Measurements from ENCODE around the gene GNA12. TPM values are rescaled to one million over a fixed set of nuclear protein-coding genes. Genes with fewer than 3 reads are reported as not detected.

Gene GNA12
- total and polyA plus RNA-seq, 4 donors = 21.4 to 56.6 (median 42.3) TPM

GRCh38 chr7:2812114-2812487, 32.0 kb downstream of the GNA12 start:
- Histone ChIP-seq H3K9me3 (ENCODE audit: control insufficient read depth, low read length) (no peaks in the 10 kb centered on the region), H3K4me1 (ENCODE audit: control insufficient read depth in 1 of 2, insufficient read depth in 2 of 2, low read length in 2 of 2) (no peaks in the 10 kb centered on the region), H3K27ac (ENCODE audit: low read depth in 1 of 2, low read length in 2 of 2) (no peak overlapping the region), H3K27me3 (ENCODE audit: control insufficient read depth in 1 of 2, insufficient read depth in 2 of 2, low read length in 1 of 2) (no peaks in the 10 kb centered on the region), H3K36me3 (ENCODE audit: control insufficient read depth in 1 of 2, insufficient read depth in 2 of 2, low read length in 1 of 2) (no peaks in the 10 kb centered on the region), H3K4me3 (ENCODE audit: low read length in 2 of 2) (peak overlapping the region in 1 of 2 donors; percentile 19)
- ATAC-seq (ENCODE audit: low FRiP score) (peak; percentile 39), DNase-seq (peak in 1 of 2 donors; percentile 41)
- 10 to 14% methylated on average over 7 of the region's 7 CpGs for WGBS, 2 donors
- intact Hi-C loops (cut with DNase I) = no loop called here

DNA sequence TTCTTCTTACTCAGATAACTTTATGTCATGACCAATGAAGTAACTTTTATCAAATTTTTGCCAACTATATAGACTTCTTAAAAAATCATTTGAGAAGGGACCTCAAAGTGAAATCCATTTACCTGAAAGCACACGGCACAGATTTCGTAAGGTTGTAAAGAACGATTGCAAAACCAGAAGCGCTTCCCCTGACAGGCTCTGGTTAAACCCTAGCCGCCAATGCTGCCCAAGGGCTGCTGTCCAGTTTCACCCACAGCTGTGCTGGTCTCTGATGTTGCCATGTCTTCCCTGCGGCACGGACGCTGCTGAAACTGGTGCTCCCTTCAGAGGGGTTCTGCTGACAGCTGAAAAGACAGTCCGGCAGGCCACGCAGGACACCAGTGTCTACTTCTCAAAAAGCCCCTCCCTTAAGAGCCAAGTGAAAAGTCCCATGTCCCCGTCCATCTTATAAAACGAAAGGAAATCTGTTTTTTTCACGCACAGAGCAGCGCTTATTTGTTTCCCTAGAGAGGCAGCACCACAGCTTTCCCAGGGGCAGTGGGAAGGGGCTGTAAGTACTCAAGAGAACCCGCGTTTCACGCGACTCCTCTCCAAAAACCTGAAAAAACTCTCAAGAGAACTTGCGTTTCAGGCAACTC, 32.5 kb downstream of the GNA12 start:
- intact Hi-C loops (cut with DNase I) = no loop called here
- peak in 1 of 2 donors; percentile 64 for DNase-seq
- WGBS, 2 donors = 28 to 32% methylated on average over 19 of the region's 19 CpGs

DNA sequence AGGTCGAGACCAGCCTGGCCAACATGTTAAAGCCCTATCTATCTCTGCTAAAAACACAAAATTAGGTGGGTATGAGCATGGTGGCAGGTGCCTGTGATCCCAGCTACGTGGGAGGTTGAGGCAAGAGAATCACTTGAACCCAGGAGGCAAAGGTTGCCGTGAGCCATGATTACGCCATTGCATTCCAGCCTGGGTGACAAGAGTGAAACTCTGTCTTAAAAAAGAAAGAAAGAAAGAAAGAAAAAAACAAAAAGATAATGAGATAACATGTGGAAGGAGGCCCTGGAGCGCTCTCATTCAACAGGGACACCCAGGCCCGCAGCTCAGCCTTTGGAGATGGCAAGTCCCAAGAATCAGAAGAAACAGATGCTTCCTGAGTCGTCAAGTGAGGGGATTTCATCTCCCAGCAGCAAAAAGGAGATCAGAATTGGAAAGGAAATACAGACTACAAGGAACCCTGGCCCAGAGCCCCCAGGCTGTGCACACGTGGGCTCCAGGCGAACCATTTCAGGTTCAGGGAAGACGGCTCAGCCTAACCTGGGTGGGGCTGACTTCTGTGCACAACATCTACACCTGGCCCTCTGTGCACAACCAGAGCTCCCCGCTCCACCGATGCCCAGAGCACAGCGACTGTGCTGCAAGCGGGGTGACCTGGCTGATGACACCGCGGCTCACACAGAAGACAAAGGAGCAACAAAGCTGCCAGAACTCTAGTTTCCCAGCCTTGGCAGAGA, 33.3 kb downstream of the GNA12 start:
- Histone ChIP-seq H3K27ac (ENCODE audit: low read depth in 1 of 2, low read length in 2 of 2) (no peak overlapping the region), H3K27me3 (ENCODE audit: control insufficient read depth in 1 of 2, insufficient read depth in 2 of 2, low read length in 1 of 2) (no peaks in the 10 kb centered on the region), H3K9me3 (ENCODE audit: control insufficient read depth, low read length) (no peaks in the 10 kb centered on the region), H3K4me3 (ENCODE audit: low read length in 2 of 2) (no peak overlapping the region), H3K4me1 (ENCODE audit: control insufficient read depth in 1 of 2, insufficient read depth in 2 of 2, low read length in 2 of 2) (no peaks in the 10 kb centered on the region), H3K36me3 (ENCODE audit: control insufficient read depth in 1 of 2, insufficient read depth in 2 of 2, low read length in 1 of 2) (no peaks in the 10 kb centered on the region)
- 85 to 90% methylated on average over 16 of the region's 16 CpGs for WGBS, 2 donors
- DNase-seq = peak in 1 of 2 donors; percentile 39
- ATAC-seq (ENCODE audit: low FRiP score) = no peak
- intact Hi-C loops (cut with DNase I) = no loop called here

More for the DNA sequence above, 32.5 kb downstream of the GNA12 start:
- no peaks in the 10 kb centered on the region for H3K27me3 ChIP-seq (ENCODE audit: control insufficient read depth in 1 of 2, insufficient read depth in 2 of 2, low read length in 1 of 2)
- no peaks in the 10 kb centered on the region for H3K36me3 ChIP-seq (ENCODE audit: control insufficient read depth in 1 of 2, insufficient read depth in 2 of 2, low read length in 1 of 2)
- H3K4me3 ChIP-seq (ENCODE audit: low read length in 2 of 2) = peak overlapping the region in 1 of 2 donors; percentile 19
- ATAC-seq (ENCODE audit: low FRiP score) = no peak
- no peaks in the 10 kb centered on the region for H3K9me3 ChIP-seq (ENCODE audit: control insufficient read depth, low read length)
- peak overlapping the region in 1 of 2 donors; percentile 39 for H3K27ac ChIP-seq (ENCODE audit: low read depth in 1 of 2, low read length in 2 of 2)
- no peaks in the 10 kb centered on the region for H3K4me1 ChIP-seq (ENCODE audit: control insufficient read depth in 1 of 2, insufficient read depth in 2 of 2, low read length in 2 of 2)

DNA sequence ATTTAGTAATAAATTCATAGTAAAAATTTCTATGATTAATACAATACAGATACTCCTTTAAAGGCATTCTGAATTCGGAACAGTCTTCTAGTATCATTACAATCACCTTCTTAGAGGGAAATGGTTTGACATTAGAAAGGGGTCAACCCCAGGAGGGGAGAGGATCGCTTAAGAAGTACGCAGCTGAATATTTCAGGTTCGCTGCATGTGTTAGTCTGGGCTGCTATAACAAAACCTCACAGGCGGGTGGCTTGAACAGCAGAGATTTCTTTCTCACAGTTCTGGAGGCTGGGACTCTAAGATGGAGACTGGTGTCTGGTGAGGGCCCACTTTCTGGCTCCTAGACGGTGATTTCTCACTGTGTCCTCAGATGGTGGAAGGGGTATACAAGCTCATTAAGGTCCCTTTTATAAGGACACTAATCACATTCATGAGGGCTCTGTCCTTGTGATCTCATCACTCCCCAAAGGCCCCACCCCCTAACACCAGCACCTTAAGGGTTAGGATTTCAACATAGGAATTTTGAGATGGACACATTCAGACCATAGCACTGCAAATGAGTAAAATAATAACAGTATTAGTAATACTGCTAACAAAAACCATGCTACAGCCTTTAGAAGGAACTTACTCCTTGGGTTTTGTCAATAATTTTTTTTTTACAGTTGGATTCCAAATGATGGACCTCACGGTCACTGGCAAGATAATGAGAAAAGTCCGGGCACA, 34.0 kb downstream of the GNA12 start:
- intact Hi-C loops (cut with DNase I) = no loop called here
- H3K27ac ChIP-seq (ENCODE audit: low read depth in 1 of 2, low read length in 2 of 2) = no peak overlapping the region
- ATAC-seq (ENCODE audit: low FRiP score) (no peak), DNase-seq (peak in 1 of 2 donors; percentile 2)
- no peaks in the 10 kb centered on the region for H3K4me1 ChIP-seq (ENCODE audit: control insufficient read depth in 1 of 2, insufficient read depth in 2 of 2, low read length in 2 of 2)
- H3K9me3 ChIP-seq (ENCODE audit: control insufficient read depth, low read length) = no peaks in the 10 kb centered on the region
- H3K4me3 ChIP-seq (ENCODE audit: low read length in 2 of 2) = no peak overlapping the region
- 97 to 98% methylated on average over 8 of the region's 8 CpGs for WGBS, 2 donors
- no peaks in the 10 kb centered on the region for H3K36me3 ChIP-seq (ENCODE audit: control insufficient read depth in 1 of 2, insufficient read depth in 2 of 2, low read length in 1 of 2)
- no peaks in the 10 kb centered on the region for H3K27me3 ChIP-seq (ENCODE audit: control insufficient read depth in 1 of 2, insufficient read depth in 2 of 2, low read length in 1 of 2)

DNA sequence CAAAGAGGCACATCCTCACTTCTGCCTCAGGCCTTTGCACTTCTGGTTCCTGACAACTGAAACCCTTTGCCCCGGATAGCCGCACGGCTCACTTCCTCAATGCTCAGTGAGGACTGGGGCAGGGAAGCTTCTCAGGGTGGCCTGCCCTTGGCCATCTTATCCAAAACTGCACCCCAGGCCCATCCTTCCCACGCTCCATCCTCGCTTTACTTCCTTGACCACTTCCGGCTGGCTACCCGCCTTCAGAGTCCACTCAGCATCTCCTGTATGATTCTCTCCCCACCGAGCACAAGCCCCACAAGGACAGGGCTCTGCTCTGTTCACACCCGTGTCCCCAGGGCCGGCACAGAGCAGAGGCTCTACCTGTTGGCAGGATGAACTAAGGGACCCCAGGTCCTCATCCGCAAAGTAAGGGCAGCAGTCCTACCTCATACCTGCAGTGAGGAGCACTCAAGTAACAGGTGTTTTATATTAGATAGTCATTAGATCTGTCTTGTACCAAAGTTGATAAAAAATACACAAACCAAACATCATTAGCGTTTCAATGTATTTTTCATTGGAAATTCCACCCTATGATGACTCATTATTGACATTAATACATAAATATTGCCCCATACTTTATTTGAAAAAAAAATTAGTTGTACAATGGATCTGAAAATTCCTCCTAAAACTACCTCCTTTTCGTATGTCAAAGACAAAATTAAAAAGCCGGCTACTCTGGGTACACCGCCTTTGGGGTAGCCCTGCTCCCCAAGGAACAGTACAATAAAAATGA, 35.0 kb downstream of the GNA12 start:
- Histone ChIP-seq H3K36me3 (ENCODE audit: control insufficient read depth in 1 of 2, insufficient read depth in 2 of 2, low read length in 1 of 2) (no peaks in the 10 kb centered on the region), H3K27ac (ENCODE audit: low read depth in 1 of 2, low read length in 2 of 2) (no peak overlapping the region), H3K27me3 (ENCODE audit: control insufficient read depth in 1 of 2, insufficient read depth in 2 of 2, low read length in 1 of 2) (no peaks in the 10 kb centered on the region), H3K9me3 (ENCODE audit: control insufficient read depth, low read length) (no peaks in the 10 kb centered on the region), H3K4me1 (ENCODE audit: control insufficient read depth in 1 of 2, insufficient read depth in 2 of 2, low read length in 2 of 2) (no peaks in the 10 kb centered on the region), H3K4me3 (ENCODE audit: low read length in 2 of 2) (no peak overlapping the region)
- DNase-seq (peak in 1 of 2 donors; percentile 68), ATAC-seq (ENCODE audit: low FRiP score) (no peak)
- WGBS, 2 donors = 91 to 95% methylated on average over 15 of the region's 15 CpGs
- intact Hi-C loops (cut with DNase I) = no loop called here

DNA sequence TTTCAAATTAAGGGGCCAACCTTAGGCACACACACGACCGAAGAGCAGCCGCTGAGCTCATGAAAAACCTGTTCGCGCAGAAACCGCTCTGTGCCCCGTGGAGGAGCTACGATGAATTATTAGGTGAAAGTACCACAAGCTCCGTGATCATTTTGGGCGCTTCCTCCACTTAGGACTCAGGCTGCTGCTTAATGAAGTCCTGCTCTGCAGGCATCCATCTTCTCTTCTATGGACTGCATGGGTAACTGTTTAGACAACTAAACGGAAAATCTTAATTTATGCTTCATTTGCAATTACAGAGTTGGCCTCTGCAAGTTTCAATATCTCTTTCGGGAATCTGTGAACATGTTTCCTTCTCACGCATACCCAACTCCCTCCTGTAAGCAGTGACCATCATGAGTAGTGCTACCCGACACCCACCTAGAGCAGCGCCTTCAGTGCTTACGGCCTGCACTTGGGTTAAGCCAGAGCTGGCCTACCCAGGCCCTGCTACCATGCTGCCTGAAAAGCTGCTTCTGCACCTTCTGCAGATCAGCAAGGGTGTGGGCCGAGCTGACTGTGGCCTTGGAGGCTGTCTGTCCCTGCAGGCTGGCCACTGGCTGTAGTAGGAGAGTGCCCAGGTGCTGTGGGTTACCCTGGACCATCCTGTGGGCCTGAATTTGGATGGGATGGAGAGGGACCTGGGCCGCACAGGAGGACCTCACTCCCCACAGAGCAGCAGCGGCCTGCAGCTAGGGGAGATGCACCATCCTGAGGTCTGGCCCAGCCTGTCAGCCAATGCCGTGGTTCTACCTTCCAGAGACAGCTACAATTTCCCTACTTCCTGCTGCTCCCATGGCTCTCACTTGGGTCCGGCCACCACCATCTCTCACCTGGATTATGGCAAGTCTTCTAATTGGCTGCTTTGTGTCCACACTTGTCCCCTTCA, 36.0 kb downstream of the GNA12 start:
- intact Hi-C loops (cut with DNase I) = no loop called here
- 95% methylated on average over 21 of the region's 21 CpGs for WGBS, 2 donors
- H3K4me3 ChIP-seq (ENCODE audit: low read length in 2 of 2) = no peak overlapping the region

DNA sequence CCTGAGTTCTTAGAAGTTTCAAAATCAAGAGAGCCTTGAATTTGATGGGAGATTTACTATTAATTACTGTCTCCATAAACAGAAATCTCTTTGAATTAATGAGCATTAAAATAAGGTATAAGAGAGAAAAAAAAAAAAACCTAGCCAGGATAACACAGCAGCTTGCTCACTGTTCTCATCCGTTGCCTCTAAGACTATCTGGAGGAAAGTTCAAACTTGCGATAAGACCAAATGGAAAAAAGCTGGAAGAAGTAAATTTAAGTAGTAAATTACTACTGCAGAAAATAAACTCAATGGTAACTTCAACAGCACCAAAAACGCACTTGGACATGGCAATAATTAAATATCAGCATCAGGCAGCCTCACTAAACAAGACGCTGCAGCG, 36.7 kb downstream of the GNA12 start:
- no peaks in the 10 kb centered on the region for H3K9me3 ChIP-seq (ENCODE audit: control insufficient read depth, low read length)
- H3K27me3 ChIP-seq (ENCODE audit: control insufficient read depth in 1 of 2, insufficient read depth in 2 of 2, low read length in 1 of 2) = no peaks in the 10 kb centered on the region
- DNase-seq (no peak), ATAC-seq (ENCODE audit: low FRiP score) (no peak)
- 97% methylated on average over 5 of the region's 5 CpGs for WGBS, 2 donors
- H3K4me3 ChIP-seq (ENCODE audit: low read length in 2 of 2) = no peak overlapping the region
- H3K4me1 ChIP-seq (ENCODE audit: control insufficient read depth in 1 of 2, insufficient read depth in 2 of 2, low read length in 2 of 2) = peaks cover 0 to 3% of the 10 kb centered on the region in 2 donors
- no peak overlapping the region for H3K27ac ChIP-seq (ENCODE audit: low read depth in 1 of 2, low read length in 2 of 2)
- intact Hi-C loops (cut with DNase I) = no loop called here
- no peaks in the 10 kb centered on the region for H3K36me3 ChIP-seq (ENCODE audit: control insufficient read depth in 1 of 2, insufficient read depth in 2 of 2, low read length in 1 of 2)

More for the DNA sequence above, 36.0 kb downstream of the GNA12 start:
- Histone ChIP-seq H3K27ac (ENCODE audit: low read depth in 1 of 2, low read length in 2 of 2) (no peak overlapping the region), H3K36me3 (ENCODE audit: control insufficient read depth in 1 of 2, insufficient read depth in 2 of 2, low read length in 1 of 2) (no peaks in the 10 kb centered on the region), H3K9me3 (ENCODE audit: control insufficient read depth, low read length) (no peaks in the 10 kb centered on the region), H3K4me1 (ENCODE audit: control insufficient read depth in 1 of 2, insufficient read depth in 2 of 2, low read length in 2 of 2) (peaks cover 0 to 3% of the 10 kb centered on the region in 2 donors), H3K27me3 (ENCODE audit: control insufficient read depth in 1 of 2, insufficient read depth in 2 of 2, low read length in 1 of 2) (no peaks in the 10 kb centered on the region)
- DNase-seq (peak in 1 of 2 donors; percentile 32), ATAC-seq (ENCODE audit: low FRiP score) (no peak)
